CMK (cell line): ENCODE results near the gene TMPRSS13.
"Not testable (repeated sequence)": the region's sequence is repeated elsewhere in the genome, so short reads cannot be mapped to it uniquely, and the experiment has no call there.

Experiments used
- DNase-seq: peaks from one replicate; pipeline ENCODE4 v3.0.0-alpha.2; 2010; ENCODE audit warnings: low read depth

TMPRSS13 gene

DNA sequence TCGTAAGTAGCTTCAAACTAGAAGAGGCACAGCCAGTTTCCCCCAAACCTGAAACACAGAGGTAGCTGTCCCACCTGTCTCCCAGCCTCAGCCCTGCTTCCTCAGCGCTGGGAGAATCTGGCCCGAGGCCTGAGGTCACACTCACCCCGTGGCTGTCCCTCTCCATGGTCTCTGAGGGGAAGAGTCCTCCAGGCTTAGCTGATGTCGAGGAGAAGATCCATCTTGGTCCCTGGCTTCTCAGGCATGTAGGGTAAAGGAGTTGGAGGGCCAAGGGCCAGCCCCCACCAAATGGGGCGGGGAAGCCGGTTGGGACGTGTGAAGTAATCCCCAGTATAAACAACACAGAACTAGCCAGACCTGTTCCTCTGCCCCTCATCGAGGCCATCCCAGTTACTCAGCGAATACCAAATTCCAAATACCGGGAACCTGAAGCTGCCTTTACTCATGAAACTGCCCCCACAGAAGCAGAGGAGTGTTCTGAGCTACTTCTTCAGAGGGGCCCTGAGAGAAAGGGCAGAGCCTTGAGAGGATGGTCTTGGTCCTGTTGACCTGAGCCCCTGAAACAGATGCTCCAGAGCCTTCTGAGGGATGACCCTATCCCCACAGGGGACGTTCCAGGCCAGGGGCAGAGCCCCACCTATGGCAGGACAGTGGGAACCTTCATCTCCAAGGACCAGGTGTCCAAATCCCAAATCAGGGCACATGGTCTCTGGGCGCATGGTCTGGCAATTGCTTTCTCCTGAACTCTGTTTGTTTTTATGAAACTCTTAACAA, at the start of gene TMPRSS13:
TSS of gene TMPRSS13 (minus strand) at position 261 of the 774 bp plus-strand sequence. CDS start at position 166, 95 bp downstream.
- no peak for DNase-seq

DNA sequence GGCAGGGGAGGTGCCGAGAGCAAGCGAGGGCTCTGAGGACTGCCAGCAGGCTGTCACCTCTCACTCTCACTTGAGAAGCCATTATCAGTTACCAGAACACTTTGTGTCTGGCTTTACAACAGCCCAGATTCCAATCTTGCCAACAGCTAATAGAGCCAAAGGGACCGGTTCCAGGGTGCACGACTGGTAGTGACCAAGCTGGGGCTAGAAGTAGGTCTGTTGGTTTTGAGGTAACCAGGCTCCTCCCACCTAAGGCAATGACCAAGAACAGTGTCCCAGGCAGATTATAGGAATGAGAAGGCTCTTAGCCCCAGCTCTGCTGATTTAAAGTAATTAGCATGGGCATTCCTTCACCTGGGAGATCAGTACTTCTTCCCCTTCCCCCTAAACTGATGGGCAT, 49.8 kb upstream of the TMPRSS13 start:
- no peak for DNase-seq

DNA sequence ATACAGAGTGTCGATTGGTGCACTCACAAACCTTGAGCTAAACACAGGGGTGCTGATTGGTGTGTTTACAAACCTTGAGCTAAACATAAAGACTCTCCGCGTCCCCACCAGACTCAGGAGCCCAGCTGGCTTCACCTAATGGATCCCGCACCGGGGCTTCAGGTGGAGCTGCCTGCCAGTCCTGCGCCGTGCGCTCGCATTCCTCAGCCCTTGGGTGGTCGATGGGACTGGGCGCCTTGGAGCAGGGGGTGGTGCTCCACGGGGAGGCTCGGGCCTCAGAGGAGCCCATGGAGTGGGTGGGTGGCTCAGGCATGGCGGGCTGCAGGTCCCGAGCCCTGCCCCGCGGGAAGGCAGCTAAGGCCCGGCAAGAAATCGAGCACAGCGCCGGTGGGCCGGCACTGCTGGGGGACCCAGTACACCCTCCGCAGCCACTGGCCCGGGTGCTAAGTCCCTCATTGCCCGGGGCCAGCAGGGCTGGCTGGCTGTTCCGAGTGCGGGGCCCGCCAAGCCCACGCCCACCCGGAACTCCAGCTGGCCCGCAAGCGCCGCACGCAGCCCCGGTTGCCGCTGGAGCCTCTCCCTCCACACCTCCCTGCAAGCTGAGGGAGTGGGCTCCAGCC, 49.2 kb upstream of the TMPRSS13 start:
- not testable (repeated sequence) for DNase-seq

DNA sequence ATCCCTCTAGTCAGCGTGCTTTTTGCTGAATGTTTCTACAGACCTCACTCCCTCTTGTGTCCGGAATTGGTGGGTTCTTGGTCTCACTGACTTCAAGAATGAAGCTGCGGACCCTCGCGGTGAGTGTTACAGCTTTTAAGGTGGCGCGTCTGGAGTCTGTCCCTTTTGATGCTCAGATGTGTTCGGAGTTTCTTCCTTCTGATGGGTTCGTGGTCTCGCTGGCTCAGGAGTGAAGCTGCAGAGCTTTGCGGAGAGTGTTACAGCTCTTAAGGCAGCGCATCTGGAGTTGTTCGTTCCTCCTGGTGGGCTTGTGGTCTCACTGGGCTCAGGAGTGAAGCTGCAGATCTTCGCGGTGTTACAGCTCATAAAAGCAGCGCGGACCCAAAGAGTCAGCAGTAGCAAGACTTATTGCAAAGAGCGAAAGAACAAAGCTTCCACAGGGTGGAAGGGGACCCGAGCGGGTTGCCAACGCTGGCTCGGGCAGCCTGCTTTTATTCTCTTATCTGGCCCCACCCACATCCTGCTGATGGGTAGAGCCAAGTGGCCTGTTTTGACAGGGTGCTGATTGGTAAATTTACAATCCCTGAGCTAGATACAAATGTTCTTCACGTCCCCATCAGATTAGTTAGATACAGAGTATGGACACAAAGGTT, 48.5 kb upstream of the TMPRSS13 start:
- DNase-seq = not testable (repeated sequence)

DNA sequence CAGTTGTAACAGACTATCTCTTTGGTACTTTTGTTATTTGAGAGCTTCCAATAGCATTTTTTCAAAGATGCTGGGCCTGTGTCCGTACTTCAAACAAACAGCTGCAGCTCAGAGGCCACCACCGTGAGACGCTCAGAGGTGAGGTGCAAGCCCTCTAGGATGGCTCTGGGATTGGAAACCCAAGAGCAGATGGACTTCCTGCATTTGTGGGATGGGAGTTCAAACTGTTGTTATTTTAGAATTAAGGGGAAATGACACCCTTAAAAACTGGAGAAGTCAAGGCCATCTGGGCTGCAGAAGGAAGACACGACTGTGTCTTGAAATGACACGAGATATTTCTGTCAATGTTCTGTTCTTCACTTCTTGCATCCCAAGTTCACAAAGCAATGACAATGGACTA, 47.8 kb upstream of the TMPRSS13 start:
- DNase-seq = no peak

DNA sequence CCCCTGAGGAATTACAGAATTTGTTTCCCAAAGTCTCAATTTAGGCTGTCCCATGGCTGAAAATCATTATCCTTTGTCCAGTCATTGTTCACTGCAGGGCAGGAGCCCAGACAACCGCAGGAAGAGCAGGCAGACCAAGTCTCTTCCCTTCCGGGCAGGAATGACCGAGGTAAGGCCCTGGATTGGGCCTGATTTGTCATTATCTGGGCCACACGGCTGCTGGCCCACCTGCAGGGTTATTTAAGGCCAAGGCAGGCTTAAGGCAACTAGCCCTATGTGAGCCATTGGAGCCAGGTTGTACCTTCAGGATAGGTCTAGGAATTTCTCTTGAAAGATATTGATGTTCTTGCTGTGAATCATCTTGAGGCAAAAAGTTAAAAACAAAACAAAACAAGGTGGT, 47.2 kb upstream of the TMPRSS13 start:
- DNase-seq = no peak

DNA sequence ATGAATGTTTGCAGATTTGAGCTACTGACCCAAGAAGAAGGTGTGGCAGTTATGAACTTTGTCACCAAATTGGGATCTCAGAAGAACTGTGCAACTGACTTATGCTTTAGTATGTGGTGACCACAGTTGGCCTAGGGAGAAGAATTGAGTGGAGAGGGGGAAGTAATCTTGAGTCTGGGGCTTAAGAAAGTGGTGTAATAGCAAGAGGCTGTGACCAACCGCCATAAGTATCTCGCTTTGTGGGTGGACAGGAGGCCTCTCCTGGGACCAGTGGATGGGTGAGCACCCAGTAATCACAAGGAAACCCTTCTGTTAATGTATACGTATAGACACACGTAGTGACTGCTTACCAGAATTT, 44.3 kb upstream of the TMPRSS13 start:
- no peak for DNase-seq

DNA sequence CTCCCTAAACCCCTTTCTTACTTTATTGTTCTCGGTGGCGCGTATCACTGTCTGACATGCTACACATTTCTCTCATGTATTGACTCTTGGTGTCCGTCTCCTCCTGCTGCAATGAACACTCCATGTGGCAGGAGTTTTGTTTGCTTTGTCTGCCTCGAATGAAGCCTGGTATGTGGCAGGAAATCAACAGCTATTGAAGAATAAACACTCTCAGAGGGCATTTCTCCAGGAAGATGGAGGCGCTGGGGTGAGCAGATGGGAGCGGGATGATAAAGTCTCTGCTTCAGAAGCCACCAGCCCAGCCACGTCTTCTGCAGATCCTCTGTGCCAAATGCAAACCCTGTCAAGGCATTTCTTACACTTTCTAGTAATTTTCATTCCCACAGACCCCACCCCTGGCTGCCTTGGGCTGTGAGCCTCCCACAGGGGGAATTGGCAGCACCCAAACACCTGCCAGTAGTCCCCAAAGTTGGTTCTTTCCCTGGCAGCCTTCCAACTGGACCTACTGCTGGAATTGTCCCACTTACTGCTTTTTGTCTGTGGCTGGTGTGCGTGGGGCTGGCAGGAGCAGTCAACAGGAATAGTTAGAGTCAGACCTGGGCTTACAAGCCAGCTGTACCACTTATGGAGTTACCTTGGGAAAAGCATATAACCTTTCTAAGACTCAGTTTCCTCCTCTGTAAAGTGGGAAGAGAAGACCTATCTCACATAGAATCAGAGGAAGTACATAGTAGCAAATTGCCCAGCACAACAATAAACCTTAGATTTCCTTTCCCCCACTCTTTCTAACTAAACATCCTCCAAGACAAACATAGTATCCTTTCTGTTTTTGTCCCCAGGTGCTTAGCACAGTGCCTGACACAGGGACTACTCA, 43.7 kb upstream of the TMPRSS13 start:
- no peak for DNase-seq

DNA sequence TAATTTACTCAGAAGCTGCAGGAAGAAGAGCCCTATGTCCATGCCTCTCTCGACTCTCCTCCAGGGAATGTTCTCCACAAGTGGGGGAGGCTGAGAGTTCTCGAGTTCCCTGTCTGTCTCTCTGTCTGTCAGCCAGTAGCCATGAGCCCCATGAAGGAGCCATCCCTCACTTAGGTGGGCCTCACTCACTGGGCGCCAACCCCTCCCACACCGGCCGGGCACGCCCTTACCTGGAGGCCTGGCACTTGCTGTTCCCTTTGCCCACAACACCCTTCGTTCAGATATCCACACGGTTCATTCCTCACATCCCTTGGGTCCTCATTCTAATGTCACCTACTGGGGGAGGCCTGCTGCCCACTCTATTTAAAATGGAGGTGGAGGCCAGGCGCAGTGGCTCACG, 42.8 kb upstream of the TMPRSS13 start:
- no peak for DNase-seq

DNA sequence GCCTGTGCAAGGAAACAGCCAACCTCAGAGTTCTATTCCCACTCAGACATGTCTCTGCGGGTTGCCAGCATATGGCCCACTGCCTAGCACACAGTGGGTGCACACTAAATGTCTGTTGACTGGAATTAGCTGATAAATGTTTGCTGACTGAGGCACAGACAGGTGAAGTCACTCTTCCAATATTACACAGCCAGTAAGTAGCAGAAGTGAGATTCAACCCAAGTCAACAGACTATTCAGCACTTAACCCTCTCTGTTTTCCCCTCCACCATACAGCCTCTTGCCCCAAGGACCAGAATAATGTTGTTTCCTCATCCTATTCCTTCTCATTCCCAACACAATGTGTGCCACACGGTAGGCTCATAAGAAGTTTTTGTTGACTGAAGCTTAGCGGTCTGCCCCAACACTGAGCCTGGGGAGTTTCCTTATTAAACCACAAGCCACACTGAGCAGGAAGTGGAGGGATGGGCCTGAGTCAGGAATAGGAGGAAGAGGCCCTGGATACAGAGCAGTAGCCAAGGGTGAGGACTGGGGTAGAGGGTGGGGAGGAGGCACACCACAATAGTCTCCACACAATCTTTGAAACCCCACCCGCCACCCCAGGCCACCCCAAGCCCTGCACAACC, 41.3 kb upstream of the TMPRSS13 start:
- DNase-seq = peak; percentile 93

DNA sequence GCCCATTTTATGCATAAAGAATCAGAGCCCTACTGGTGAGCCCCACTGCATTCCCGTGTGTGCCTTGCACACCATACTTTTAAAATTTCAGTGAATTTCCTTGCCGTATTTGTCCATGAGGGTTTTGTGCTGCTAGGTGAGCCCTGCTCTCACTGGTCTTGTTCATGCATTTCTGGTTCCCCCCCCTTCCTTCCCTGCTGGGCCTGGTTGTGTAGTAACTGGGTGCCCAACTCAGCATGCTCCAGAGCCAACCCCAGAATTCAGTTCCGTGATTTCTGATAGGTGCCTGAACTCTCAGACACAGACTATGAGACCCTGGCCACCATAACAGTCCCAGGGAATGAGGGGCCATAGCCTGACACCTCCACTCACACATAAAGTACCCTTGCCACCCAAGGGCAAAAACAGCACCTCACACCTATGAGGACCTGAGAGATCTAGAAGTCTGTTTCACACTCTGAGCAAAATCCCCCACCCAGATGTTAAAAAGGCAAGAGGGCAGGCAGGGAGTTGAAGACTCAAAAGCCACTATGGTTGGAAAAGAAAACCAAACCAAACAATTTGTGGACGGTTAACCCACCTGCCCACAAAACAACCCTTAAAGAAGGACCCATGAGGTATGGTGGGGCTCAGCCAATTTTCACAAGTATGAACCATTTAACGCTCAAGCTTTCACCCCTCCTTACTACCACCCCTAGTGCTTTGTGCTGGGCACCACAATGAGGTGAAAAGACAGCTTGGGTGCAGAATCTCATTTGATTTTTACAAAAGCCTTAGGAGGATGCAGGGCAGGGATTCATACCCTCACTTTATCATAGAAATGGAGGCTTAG, 40.2 kb upstream of the TMPRSS13 start:
- no peak for DNase-seq

DNA sequence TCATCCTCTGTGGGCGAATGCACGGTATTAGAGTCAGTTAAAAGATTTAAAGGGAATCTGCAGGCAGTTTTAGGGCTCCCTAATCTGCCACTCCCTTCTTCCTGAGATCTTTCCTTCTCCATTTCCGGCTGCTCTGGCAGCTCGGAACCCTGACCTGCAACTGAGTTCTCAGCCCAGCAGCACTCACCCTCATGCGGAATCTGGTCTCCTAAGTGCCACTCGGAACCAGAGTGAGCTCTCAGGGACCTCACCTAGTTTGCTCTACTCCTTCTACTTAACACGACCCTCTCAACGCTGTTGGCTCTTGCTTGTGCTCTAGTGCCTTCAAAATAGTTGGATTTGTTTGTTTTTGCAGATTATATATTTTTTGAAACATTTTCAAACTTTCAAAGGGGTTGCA, 37.7 kb upstream of the TMPRSS13 start:
- DNase-seq = no peak

DNA sequence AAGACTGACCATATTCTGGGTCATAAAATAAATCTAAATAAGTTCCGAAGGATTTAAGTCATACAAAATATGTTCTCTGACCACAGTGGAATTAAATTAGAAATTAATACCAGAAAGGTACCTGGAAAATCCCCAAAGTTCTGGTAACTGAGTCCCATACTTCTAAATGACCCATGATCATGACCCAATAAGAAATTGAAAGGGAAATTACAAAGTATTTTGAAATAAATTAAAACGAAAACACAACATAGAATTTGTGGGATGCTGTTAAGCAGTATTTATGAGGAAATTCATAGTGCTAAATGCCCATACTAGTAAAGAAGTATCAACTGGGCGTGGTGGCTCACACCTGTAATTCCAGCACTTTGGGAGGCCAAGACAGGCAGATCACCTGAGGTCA, 33.6 kb upstream of the TMPRSS13 start:
- DNase-seq = no peak

DNA sequence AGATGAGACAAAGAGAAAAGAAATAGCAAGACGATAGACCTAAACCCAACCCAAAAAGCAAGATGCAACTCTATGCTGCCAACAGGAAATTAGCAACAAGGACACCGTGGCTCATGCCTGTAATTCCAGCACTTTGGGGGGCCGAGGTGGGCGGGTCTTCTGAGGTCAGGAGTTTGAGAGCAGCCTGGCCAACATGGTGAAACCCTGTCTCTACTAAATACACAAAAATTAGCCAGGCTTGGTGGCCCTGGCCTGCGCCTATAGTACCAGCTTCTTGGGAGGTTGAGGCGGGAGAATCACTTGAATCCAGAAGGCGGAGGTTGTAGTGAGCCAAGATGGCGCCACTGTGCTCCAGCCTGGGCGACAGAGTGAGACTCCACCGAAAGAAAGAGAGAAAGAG, 32.7 kb upstream of the TMPRSS13 start:
- no peak for DNase-seq

DNA sequence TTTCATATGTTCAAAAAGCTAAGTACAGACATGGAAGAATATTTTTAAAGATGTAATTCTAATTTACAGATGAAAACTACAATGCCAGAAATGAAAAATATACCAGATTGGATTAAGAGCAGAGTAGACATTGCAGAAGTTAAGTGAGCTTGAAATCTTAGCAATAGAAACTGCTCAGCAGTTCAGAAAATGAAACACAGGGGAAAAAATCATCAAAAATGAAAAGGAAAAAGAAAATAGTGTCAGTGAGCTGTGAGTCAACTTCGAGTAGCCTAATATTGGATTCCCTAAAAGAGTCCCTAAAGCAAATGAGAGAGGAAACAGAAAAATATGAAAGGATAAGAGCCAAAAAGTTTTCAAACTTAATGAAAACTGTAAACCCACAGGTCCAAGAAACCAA, 31.2 kb upstream of the TMPRSS13 start:
- no peak for DNase-seq

DNA sequence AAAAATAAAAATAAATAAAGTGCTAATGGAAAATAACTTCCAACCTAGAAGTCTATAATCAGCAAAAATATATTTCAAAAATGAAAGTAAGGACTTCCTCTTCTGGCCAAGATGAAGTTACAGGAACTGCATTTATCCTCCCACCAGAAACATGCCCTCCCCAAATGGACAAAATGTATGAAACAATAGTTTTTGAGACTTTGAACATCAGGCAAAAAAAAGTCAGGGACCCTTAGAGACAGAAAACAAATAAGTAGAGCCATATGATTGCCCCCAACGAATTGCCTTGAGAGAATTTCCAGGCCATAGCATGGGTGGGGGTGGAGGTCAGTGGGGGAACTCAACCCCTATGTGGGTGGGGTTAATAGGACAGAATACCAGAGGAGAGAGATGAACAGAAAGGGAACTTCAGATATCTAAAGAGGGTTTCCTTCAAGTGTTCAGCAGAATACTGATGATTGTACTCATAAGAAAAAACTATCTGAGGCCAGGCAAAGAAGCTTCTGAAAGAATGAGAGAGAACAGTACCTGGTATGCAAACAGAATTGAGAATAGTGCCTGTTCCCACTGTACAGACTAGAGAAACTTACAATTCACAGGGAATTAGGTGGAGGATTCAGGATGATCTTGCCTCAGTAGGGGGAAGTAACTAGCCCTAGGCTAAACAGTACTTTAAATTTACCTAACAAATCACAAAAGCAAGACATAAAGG, 30.4 kb upstream of the TMPRSS13 start:
- no peak for DNase-seq

DNA sequence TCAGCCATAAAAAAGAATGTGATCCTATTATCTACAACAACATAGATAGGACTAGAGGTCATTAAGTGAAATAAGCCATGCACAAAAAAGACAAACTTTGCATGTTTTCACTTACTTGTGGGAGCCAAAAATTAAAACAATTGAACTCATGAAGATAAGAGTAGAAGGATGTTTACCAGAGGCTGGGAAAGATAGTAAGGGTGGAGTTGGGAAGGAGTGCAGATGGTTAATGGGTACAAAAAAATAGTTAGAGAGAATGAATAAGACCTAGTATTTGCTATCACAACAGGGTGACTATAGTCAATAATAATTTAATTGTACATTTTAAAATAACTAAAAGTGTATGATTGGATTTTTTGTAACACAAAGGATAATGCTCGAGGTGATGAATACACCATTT, 29.7 kb upstream of the TMPRSS13 start:
- no peak for DNase-seq

DNA sequence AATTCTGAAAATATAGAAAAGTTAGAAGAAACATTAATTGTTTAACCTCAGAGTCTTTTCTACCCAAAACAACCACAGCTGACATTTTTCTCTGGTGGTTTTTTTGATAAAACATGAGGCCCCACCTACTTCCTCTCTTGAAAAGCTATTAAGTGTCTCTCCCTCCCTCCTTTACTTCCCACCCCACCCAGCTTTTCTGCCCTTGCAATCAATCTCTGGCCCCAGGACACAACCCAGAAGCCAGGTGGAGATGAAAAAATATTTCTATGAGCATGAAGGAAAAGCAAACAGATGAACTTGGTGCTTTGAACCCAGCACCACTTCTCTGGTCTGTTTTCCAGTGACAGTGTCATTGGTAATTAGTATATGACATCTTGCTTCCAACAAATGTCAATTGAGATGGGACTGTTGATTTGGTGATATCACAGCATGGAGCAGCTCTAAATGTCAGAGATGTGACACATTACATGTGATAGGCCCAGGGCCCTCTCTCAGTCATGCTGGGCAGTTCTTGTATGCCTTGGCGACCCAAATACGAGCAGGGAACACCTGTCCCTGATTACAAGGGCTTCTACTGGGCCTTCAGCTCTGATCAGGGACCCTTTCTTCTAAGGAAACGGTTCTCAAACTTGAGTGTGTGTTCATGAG, 23.9 kb upstream of the TMPRSS13 start:
- DNase-seq = no peak

DNA sequence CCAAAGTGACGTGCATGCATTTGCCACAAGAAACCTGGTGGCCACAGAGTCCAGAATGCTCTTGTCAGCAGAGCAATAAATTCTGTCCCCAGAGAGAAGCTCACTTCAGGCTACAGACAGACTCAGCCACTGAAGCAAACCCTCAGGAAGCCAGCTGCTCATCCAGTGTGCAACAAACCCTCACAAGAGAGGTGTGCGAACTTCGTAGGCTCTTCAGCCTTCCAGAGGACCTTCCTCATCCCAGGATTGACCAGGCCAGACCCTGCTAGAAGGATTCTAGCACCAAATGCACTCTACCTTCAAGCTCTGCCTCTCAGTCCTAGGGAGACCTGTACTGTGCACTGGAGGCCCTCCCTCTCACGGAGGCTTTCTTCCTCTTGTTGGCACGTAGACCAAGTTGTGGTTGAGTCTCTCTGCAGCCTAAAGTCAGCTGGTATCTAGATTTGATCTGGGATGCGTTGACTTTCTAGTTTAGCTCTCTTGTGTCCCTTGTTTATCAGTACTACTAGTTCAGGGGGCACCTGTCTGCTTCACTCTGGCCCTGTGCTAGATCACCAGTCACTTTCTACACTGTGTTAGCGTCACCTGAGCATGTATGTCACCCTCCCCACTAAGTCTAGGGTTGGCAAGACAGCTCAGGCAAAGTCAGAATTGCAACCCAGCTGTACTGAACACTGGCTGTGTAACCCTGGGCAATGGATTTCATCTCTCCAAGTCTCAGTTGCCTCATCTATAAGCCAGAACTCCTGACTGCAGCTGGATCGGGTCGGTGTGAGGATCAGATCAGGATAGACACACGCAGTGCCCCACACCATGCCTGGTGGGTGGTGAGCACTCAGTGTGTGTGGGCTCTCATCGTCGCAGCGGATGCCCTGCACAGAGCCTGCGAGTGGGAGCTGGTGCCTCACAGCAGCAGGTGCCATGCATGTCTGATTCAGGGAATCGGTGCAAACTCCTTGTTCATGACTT, 22.1 kb upstream of the TMPRSS13 start:
- no peak for DNase-seq
